IMR-90 (cell line): ENCODE measurements around the gene WFDC10A. TPM values are rescaled to one million over a fixed set of nuclear protein-coding genes. Genes with fewer than 3 reads are reported as not detected.

Source experiments
- ATAC-seq: fragments of 200-7000 bp; cut with Tn5 transposase; 2 replicates; pipeline ENCODE4 v1.9.1; 2020; ENCODE audit warnings: low read depth, mild to moderate bottlenecking, moderate library complexity
- BruUV-seq: library from RNA; stranded (reverse); fragments of 400-500 nt; replicated peaks from 2 replicates; lab custom pipeline; 2021; lab: Mats Ljungman, UMichigan
- CTCF ChIA-PET: fragments of 300-600 bp; formaldehyde crosslinking; extraction: SDS; loops from one replicate; lab custom pipeline; 2021; ENCODE audit warnings: antibody characterized with exemption; lab: Yijun Ruan, JAX
- POLR2A ChIA-PET: fragments of 300-600 bp; sonication (Branson Sonifier 250); formaldehyde crosslinking; loops from one replicate; lab custom pipeline; 2022; ENCODE audit warnings: antibody characterized with exemption; ENCODE audit not compliant: unreplicated experiment; lab: Charles Lee
- DNase-seq: peaks from one replicate; pipeline ENCODE4 v3.0.0; 2013
- H2AFZ ChIP-seq: replicated peaks from 2 replicates; pipeline ENCODE3; 2013; ENCODE audit warnings: low read length, mild to moderate bottlenecking; ENCODE audit not compliant: poor library complexity
- H2AK5ac ChIP-seq: 2 replicates; pipeline ENCODE4 v1.6.1; 2013; ENCODE audit warnings: low read depth, low read length, inconsistent platforms
- H2AK9ac ChIP-seq: replicated peaks from 2 replicates; pipeline ENCODE3; 2013; ENCODE audit warnings: mild to moderate bottlenecking, low read depth, low read length, moderate library complexity; ENCODE audit not compliant: poor library complexity
- H2BK120ac ChIP-seq: 2 replicates; pipeline ENCODE4 v1.6.1; 2013; ENCODE audit warnings: low read depth, low read length, inconsistent platforms
- H2BK15ac ChIP-seq: 3 replicates; pipeline ENCODE4 v1.6.1; 2013; ENCODE audit warnings: low read depth, low read length, inconsistent platforms
- H2BK20ac ChIP-seq: 2 replicates; pipeline ENCODE4 v1.6.1; 2013; ENCODE audit warnings: low read depth, mild to moderate bottlenecking, inconsistent platforms, low read length, moderate library complexity
- H2BK5ac ChIP-seq: 2 replicates; pipeline ENCODE4 v1.6.1; 2013; ENCODE audit warnings: mild to moderate bottlenecking, low read depth, low read length, inconsistent platforms; ENCODE audit not compliant: poor library complexity, severe bottlenecking
- H3K14ac ChIP-seq: replicated peaks from 2 replicates; pipeline ENCODE4 v1.6.1; 2013; ENCODE audit warnings: low read depth, low read length, inconsistent platforms
- H3K18ac ChIP-seq: 2 replicates; pipeline ENCODE4 v1.6.1; 2013; ENCODE audit warnings: low read depth, low read length, control low read depth
- H3K23ac ChIP-seq: 2 replicates; pipeline ENCODE4 v1.6.1; 2013; ENCODE audit warnings: low read depth, low read length, inconsistent platforms
- H3K27ac ChIP-seq: 2 replicates; pipeline ENCODE4 v1.5.1; 2013; ENCODE audit warnings: mild to moderate bottlenecking, control low read depth, low read length; ENCODE audit not compliant: insufficient read depth
- H3K27me3 ChIP-seq: 2 replicates; pipeline ENCODE4 v1.6.1; 2013; ENCODE audit warnings: low read length; ENCODE audit not compliant: control insufficient read depth, insufficient read depth
- H3K36me3 ChIP-seq: 2 replicates; pipeline ENCODE4 v1.6.1; 2013; ENCODE audit warnings: low read length, mixed read lengths; ENCODE audit not compliant: control insufficient read depth, insufficient read depth
- H3K4ac ChIP-seq: 2 replicates; pipeline ENCODE4 v1.6.1; 2013; ENCODE audit warnings: low read depth, low read length, inconsistent platforms
- H3K4me1 ChIP-seq: 2 replicates; pipeline ENCODE4 v1.6.1; 2013; ENCODE audit warnings: low read length, mixed read lengths; ENCODE audit not compliant: control insufficient read depth, insufficient read depth
- H3K4me2 ChIP-seq: 2 replicates; pipeline ENCODE4 v1.6.1; 2013; ENCODE audit warnings: low read depth, mild to moderate bottlenecking, control low read depth, low read length, moderate library complexity
- H3K4me3 ChIP-seq: 2 replicates; pipeline ENCODE4 v1.5.1; 2013; ENCODE audit warnings: low read depth, mild to moderate bottlenecking, control low read depth, low read length, moderate library complexity; ENCODE audit not compliant: insufficient read depth
- H3K56ac ChIP-seq: 2 replicates; pipeline ENCODE4 v1.6.1; 2013; ENCODE audit warnings: low read length, inconsistent platforms; ENCODE audit not compliant: insufficient read depth; ENCODE audit errors: extremely low read depth
- H3K79me1 ChIP-seq, 2 experiments: 2 replicates each; pipeline ENCODE4 v1.6.1; 2013; ENCODE audit warnings: low read length in 2 of 2, inconsistent platforms in 1 of 2, low read depth in 1 of 2
- H3K9ac ChIP-seq: 2 replicates; pipeline ENCODE4 v1.6.1; 2013; ENCODE audit warnings: low read depth, low read length, control low read depth
- H3K9me1 ChIP-seq: 2 replicates; pipeline ENCODE4 v1.6.1; 2013; ENCODE audit warnings: low read length, inconsistent platforms; ENCODE audit not compliant: insufficient read depth
- H3K9me3 ChIP-seq: 2 replicates; pipeline ENCODE4 v1.6.1; 2013; ENCODE audit warnings: low read length; ENCODE audit not compliant: control insufficient read depth, insufficient read depth
- H4K20me1 ChIP-seq: 2 replicates; pipeline ENCODE4 v1.6.1; 2013; ENCODE audit warnings: low read length, inconsistent platforms; ENCODE audit not compliant: insufficient read depth
- H4K5ac ChIP-seq: 2 replicates; pipeline ENCODE4 v1.6.1; 2013; ENCODE audit warnings: mild to moderate bottlenecking, low read depth, low read length, control low read depth
- H4K8ac ChIP-seq, 2 experiments: 2 replicates each; pipeline ENCODE4 v1.6.1; 2013; ENCODE audit warnings: low read depth in 2 of 2, low read length in 2 of 2, control low read depth in 1 of 2, inconsistent platforms in 1 of 2
- H4K91ac ChIP-seq: 2 replicates; pipeline ENCODE4 v1.6.1; 2013; ENCODE audit warnings: low read depth, low read length, inconsistent platforms; ENCODE audit not compliant: insufficient read depth
- MAZ ChIP-seq: IDR thresholded peaks from 2 replicates; pipeline ENCODE4 v1.6.1; 2012; ENCODE audit warnings: low read depth, mild to moderate bottlenecking, low read length, improper control_type of control experiment, moderate library complexity, borderline replicate concordance
- WGBS, 2 experiments: methylation state at CpG; one replicate each; pipeline versions ENCODE4 v1.1.5 to v1.1.7; 2013; ENCODE audit warnings: missing lambda C conversion rate in 2 of 2; ENCODE audit not compliant: insufficient read length in 1 of 2; ENCODE audit errors: extremely low coverage in 2 of 2; 5-methylcytosine and 5-hydroxymethylcytosine counted together
- dilution Hi-C: fragments of 300-500 bp; cut with HindIII; formaldehyde crosslinking; loops from one replicate; pipeline ENCODE4 v1.14.3; 2018; ENCODE audit warnings: low sequenced_read_pairs; ENCODE audit not compliant: unreplicated experiment
- in situ Hi-C: fragments of 300-500 bp; cut with MboI; formaldehyde crosslinking; loops from 3 replicates; pipeline ENCODE4 v1.14.3; 2019; ENCODE audit warnings: low sequenced_read_pairs, inconsistent platforms, mixed read lengths
- intact Hi-C: fragments of 100-400 bp; cut with micrococcal nuclease; formaldehyde crosslinking; loops from 2 replicates; pipeline ENCODE4 v1.10.0; 2022
- polyA plus RNA-seq, 3 experiments: library from polyadenylated mRNA; depleted of rRNA; stranded (reverse); fragments of >200 nt; gene quantifications; 2 replicates each; pipeline ENCODE4 v1.2.3, GENCODE V29; 2012; ENCODE audit warnings: low replicate concordance in 1 of 3
- total RNA-seq: library from RNA; depleted of rRNA; stranded (reverse); fragments of >200 nt; gene quantifications from 2 replicates; pipeline ENCODE4 v1.2.3, GENCODE V29; 2012

The WFDC10A gene
- total and polyA plus RNA-seq, 2 of the 4 experiments (the other 2 are of a cell fraction) = not detected

GRCh38 chr20:45647441-45648050 lies 18.0 kb downstream of the WFDC10A start:
- H3K23ac ChIP-seq = no peak overlapping the region
- no peak for ATAC-seq
- dilution Hi-C loops (no loop called here), intact Hi-C loops (no loop called here), in situ Hi-C loops (no loop called here)
- no peak overlapping the region for H3K56ac ChIP-seq
- H2BK20ac ChIP-seq = no peak overlapping the region
- BruUV-seq = no TSS peak
- H2AK9ac ChIP-seq = no peak overlapping the region
- WGBS, 2 experiments = no CpG with 5 or more reads among the region's 1 CpG
- H3K9me1 ChIP-seq = no peaks in the 10 kb centered on the region
- no peak overlapping the region for H3K18ac ChIP-seq
- no peak overlapping the region for H4K91ac ChIP-seq
- DNase-seq = no peak
- no peaks in the 10 kb centered on the region for H4K20me1 ChIP-seq
- H2AFZ ChIP-seq = no peak overlapping the region
- no peaks in the 10 kb centered on the region for H3K4me1 ChIP-seq
- POLR2A ChIA-PET = no interaction called here
- CTCF ChIA-PET = no interaction called here
- H3K27me3 ChIP-seq = no peaks in the 10 kb centered on the region
- H2BK120ac ChIP-seq = no peak overlapping the region
- H2BK15ac ChIP-seq = no peak overlapping the region
- H3K9ac ChIP-seq = no peak overlapping the region
- no peak overlapping the region for H2AK5ac ChIP-seq
- no peak overlapping the region for H3K4me3 ChIP-seq
- H3K4me2 ChIP-seq = no peak overlapping the region
- H3K79me1 ChIP-seq = no peaks in the 10 kb centered on the region
- H4K5ac ChIP-seq = no peak overlapping the region
- H4K8ac ChIP-seq = no peak overlapping the region
- no peaks in the 10 kb centered on the region for H3K9me3 ChIP-seq
- H3K14ac ChIP-seq = no peak overlapping the region
- no peak overlapping the region for H2BK5ac ChIP-seq
- no peak overlapping the region for H3K4ac ChIP-seq
- H3K36me3 ChIP-seq = no peaks in the 10 kb centered on the region
- no peak for TF ChIP-seq MAZ
- H3K27ac ChIP-seq = no peak overlapping the region
